Gastroesophageal sphincter (tissue), 4 donors: ENCODE results near the gene SLC6A13. TPM values are rescaled to one million over a fixed set of nuclear protein-coding genes. Genes with fewer than 3 reads are reported as not detected.

Source experiments
- ATAC-seq: fragments of 150-250 bp; one replicate; pipeline ENCODE4 v1.9.1; 2016; ENCODE audit warnings: mild to moderate bottlenecking, moderate library complexity
- H3K27ac ChIP-seq, 4 donors: fragments of 200-600 bp; sonication (generic) in 3 of 4; 1 replicate in 3 of 4; 2 replicates in 1 of 4; pipeline ENCODE4 v1.5.1; 2016 to 2019
- H3K27me3 ChIP-seq: fragments of 200-600 bp; sonication (generic); one replicate; pipeline ENCODE4 v1.5.1; 2019
- H3K36me3 ChIP-seq, 2 donors: fragments of 200-600 bp; sonication (generic); one replicate each; pipeline ENCODE4 v1.5.1; 2019; ENCODE audit warnings: control low read depth in 1 of 2
- H3K4me1 ChIP-seq, 3 donors: fragments of 200-600 bp; sonication (generic); 1 replicate in 2 of 3; 2 replicates in 1 of 3; pipeline ENCODE4 v1.5.1; 2016 to 2019; ENCODE audit warnings: control low read depth in 2 of 3
- H3K4me3 ChIP-seq, 2 donors: fragments of 200-600 bp; sonication (generic); one replicate each; pipeline ENCODE4 v1.5.1; 2019; ENCODE audit warnings: mild to moderate bottlenecking in 1 of 2, moderate library complexity in 1 of 2
- H3K9me3 ChIP-seq, 3 donors: fragments of 200-600 bp; sonication (generic); one replicate each; pipeline ENCODE4 v1.5.1; 2017 to 2019; ENCODE audit warnings: control low read depth in 2 of 3
- CTCF ChIP-seq, 4 experiments: fragments of 200-600 bp in 2 of 4; fragments of 450-650 bp in 2 of 4; sonication (generic) in 1 of 4; IDR thresholded peaks; one replicate each; pipeline ENCODE4 v1.5.1; 2017 to 2019; ENCODE audit warnings: antibody characterized with exemption in 4 of 4, mild to moderate bottlenecking in 2 of 4, moderate library complexity in 2 of 4
- EP300 ChIP-seq: sonication (generic); formaldehyde crosslinking; IDR thresholded peaks from one replicate; pipeline ENCODE4 v1.6.1; 2017; ENCODE audit warnings: antibody characterized with exemption, mild to moderate bottlenecking
- POLR2A ChIP-seq, 2 donors: fragments of 450-650 bp; IDR thresholded peaks; one replicate each; pipeline ENCODE4 v1.6.1; 2017; ENCODE audit warnings: antibody characterized with exemption in 2 of 2, mild to moderate bottlenecking in 2 of 2, moderate library complexity in 1 of 2
- POLR2AphosphoS5 ChIP-seq: sonication (generic); formaldehyde crosslinking; IDR thresholded peaks from one replicate; pipeline ENCODE4 v1.6.1; 2017; ENCODE audit warnings: antibody characterized with exemption
- WGBS, 2 donors: methylation state at CpG; one replicate each; pipeline ENCODE4 v1.1.5; 2018; ENCODE audit warnings: low coverage in 1 of 2; 5-methylcytosine and 5-hydroxymethylcytosine counted together
- total RNA-seq, 4 donors: library from RNA; depleted of rRNA; stranded (reverse); fragments of >200 nt; gene quantifications; one replicate each; pipeline ENCODE4 v1.1.0, GENCODE V29; 2016

SLC6A13 gene
- total RNA-seq, 4 donors from 2014 or later = not detected

- no peak overlapping the region for H3K27ac ChIP-seq
- no peak for ATAC-seq
Measured at GRCh38 chr12:182381-182892, 80.2 kb downstream of the SLC6A13 start.

GRCh38 chr12:181921-182320 is 80.7 kb downstream of the SLC6A13 start:
- Histone ChIP-seq H3K4me3 (no peak overlapping the region), H3K27ac (no peak overlapping the region), H3K9me3 (no peaks in the 10 kb centered on the region), H3K36me3 (no peaks in the 10 kb centered on the region), H3K4me1 (peaks cover 0 to 22% (median 0%) of the 10 kb centered on the region in 3 donors), H3K27me3 (peaks cover 12% of the 10 kb centered on the region)
- ATAC-seq = no peak
- WGBS, 2 donors = no CpG with 5 or more reads among the region's 17 CpGs
- TF ChIP-seq POLR2AphosphoS5 (no peak), CTCF (IDR thresholded peaks at IDR 0.05) (no peak), EP300 (no peak), POLR2A (IDR thresholded peaks at IDR 0.05) (no peak)

More at GRCh38 chr12:182381-182892, 80.2 kb downstream of the SLC6A13 start:
- peaks cover 12% of the 10 kb centered on the region for H3K27me3 ChIP-seq
- H3K4me1 ChIP-seq = peaks cover 0 to 16% (median 0%) of the 10 kb centered on the region in 3 donors
- no peaks in the 10 kb centered on the region for H3K36me3 ChIP-seq
- no peak overlapping the region for H3K4me3 ChIP-seq
- H3K9me3 ChIP-seq = no peaks in the 10 kb centered on the region
- WGBS, 2 donors = 17 to 80% methylated on average over 1 of the region's 10 CpGs
- TF ChIP-seq CTCF (IDR thresholded peaks at IDR 0.05) (no peak), POLR2A (IDR thresholded peaks at IDR 0.05) (no peak), EP300 (no peak), POLR2AphosphoS5 (no peak)

GRCh38 chr12:180445-180844 is 82.2 kb downstream of the SLC6A13 start:
- peak; percentile 66 for ATAC-seq
- Histone ChIP-seq H3K36me3 (no peaks in the 10 kb centered on the region), H3K4me1 (peaks cover 0 to 32% (median 3%) of the 10 kb centered on the region in 3 donors), H3K9me3 (no peaks in the 10 kb centered on the region), H3K27me3 (peaks cover 12% of the 10 kb centered on the region), H3K4me3 (no peak overlapping the region), H3K27ac (peak overlapping the region in 1 of 4 donors; percentile 31)
- no peak for TF ChIP-seq POLR2A (IDR thresholded peaks at IDR 0.05)
- no peak for TF ChIP-seq POLR2AphosphoS5
- no peak for TF ChIP-seq CTCF (IDR thresholded peaks at IDR 0.05)
- 55% methylated on average over 7 of the region's 8 CpGs; no CpG with 5 or more reads in 1 of the 2 donors for WGBS, 2 donors

GRCh38 chr12:179885-180284 is 82.8 kb downstream of the SLC6A13 start:
- Histone ChIP-seq H3K36me3 (no peaks in the 10 kb centered on the region), H3K9me3 (no peaks in the 10 kb centered on the region), H3K27me3 (peaks cover 13% of the 10 kb centered on the region), H3K27ac (peak overlapping the region in 2 of 4 donors; percentile 29 to 31), H3K4me3 (no peak overlapping the region), H3K4me1 (peaks cover 0 to 32% (median 3%) of the 10 kb centered on the region in 3 donors)
- ATAC-seq = no peak
- 73% methylated on average over 2 of the region's 5 CpGs; no CpG with 5 or more reads in 1 of the 2 donors for WGBS, 2 donors
- TF ChIP-seq CTCF (IDR thresholded peaks at IDR 0.05) (no peak), POLR2AphosphoS5 (no peak), EP300 (no peak), POLR2A (IDR thresholded peaks at IDR 0.05) (no peak)
